Activated CD8-positive, alpha-beta memory T cell treated with anti-CD3 and anti-CD28 coated beads, Interleukin-2, amount 50 U/mL, for 4 hours (primary cell): ENCODE measurements around the gene RARB.

Experiments
- DNase-seq: peaks from one replicate; pipeline ENCODE4 v3.0.0-alpha.2; 2020

Gene RARB

DNA sequence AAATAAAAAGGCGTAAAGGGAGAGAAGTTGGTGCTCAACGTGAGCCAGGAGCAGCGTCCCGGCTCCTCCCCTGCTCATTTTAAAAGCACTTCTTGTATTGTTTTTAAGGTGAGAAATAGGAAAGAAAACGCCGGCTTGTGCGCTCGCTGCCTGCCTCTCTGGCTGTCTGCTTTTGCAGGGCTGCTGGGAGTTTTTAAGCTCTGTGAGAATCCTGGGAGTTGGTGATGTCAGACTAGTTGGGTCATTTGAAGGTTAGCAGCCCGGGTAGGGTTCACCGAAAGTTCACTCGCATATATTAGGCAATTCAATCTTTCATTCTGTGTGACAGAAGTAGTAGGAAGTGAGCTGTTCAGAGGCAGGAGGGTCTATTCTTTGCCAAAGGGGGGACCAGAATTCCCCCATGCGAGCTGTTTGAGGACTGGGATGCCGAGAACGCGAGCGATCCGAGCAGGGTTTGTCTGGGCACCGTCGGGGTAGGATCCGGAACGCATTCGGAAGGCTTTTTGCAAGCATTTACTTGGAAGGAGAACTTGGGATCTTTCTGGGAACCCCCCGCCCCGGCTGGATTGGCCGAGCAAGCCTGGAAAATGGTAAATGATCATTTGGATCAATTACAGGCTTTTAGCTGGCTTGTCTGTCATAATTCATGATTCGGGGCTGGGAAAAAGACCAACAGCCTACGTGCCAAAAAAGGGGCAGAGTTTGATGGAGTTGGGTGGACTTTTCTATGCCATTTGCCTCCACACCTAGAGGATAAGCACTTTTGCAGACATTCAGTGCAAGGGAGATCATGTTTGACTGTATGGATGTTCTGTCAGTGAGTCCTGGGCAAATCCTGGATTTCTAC is at the start of gene RARB:
RARB (plus strand) TSS at position 322 of the 847 bp plus-strand sequence; CDS start at position 791, 469 bp downstream.
- DNase-seq, result no peak

DNA sequence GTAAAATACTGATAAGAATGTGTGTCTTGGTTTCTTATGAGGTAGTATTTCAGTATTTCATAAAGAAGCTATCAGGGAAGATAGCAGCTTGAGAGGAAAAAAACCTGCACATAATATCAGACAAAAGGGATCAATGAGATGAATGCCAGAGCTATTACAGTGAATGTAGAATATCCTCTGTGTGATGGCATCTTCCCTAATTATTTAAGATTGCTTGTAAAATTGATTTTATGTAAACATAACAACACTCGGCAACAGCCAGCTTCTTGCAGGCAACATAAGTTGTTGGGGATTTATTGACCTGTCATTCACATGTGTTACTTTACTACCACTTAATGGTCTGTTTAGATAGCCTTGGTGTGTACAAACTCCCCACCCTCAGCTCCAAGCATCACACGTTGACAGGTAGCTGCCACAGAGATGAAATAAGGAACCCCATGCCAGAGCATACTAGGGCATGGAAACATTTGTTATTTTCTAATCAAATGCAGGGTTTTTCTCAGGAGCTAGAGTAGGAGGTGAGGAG is 49.2 kb upstream of the RARB start:
- no peak for DNase-seq

DNA sequence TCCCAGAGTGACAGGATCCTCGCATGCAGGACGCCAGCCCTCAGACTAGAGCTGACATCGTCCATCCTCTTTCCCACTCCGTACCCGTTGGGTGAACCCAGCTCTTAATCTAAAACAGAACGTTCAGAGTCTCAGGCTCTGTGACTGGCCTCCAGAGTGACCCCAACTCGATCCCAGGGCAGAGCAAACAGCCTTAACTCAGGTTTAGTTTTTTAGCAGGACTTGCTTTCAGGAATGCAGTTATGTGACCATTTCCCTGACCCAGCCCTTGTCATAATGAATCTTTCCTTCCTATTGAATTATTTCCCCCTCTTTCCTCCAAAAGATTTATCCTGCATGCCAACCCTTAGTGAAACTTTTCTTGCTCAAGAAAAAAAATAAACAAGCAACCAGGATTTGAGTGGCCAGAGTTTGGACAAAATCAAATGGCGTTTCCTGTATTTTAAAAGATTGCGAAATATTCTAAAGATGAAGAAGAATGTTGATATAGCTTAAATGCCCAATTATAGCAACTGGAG is 47.8 kb upstream of the RARB start:
- DNase-seq, result no peak

DNA sequence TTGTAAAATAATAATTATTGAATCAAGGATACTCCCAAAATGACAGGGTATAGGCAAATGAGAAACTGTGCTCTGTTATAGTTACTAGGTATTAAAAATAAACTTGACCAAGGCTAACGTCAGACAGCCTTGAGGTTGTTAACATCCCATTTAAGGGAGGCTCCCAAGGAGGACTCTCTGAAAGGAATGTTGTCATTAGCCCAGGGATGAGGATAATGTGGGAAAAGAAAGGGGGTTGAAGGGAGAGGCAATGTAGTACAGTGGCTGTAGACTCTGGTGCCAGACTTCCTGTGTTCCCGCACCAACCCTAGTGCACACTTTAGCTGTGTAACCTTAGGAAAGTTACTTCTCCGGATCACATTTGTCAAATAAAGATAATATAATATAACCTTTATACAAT is 47.0 kb upstream of the RARB start:
- DNase-seq, result no peak

DNA sequence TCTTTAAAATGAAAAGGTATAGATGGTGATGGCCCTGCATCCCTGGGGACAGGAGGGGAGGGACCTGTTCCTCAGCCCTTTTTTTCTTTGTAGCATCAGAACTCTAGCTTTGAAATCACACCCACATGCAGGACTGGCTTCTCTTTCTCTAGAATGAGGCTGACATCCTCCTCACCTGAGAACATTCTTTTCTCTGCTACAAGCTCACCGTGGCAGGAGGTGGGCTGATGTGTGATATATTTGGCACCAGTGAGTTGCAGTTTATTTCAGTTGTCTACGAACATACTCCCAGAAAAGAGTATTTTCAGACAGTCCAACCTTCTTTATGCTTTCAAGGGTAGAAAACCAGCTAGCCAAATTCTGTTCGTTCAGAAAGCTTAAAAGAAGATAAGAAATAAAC is 43.6 kb upstream of the RARB start:
- DNase-seq, result no peak

DNA sequence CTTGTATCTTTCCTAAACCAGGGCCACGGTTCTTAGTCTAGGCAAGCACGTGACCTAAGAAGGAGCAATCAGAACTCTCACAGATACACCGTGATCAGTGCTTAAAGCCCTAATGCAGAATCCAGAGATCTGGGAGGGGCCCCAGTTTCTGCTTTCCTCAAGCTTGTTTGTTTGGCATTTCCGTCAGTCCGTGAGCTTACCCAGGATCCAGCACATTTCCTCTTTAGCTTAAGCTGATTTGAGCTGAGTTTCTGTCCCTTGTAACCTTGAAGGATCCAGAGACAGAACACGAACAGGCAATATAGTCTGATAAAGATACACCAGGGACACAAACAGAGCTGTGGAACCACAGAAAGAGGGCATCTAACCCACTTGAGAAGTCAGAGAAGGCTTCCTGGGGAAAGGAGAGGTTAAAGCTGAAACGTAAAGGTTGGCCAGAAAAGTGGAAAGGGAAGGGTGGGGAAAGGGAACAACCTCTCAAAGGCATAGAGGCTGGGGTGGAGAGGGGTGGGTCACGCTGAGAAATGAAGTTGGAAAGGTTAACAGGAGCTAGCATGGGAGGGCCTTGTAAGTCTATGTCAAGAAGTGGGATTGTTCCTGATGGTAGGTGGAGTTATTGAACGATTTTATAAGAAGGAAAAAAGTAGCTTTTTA is 42.1 kb upstream of the RARB start:
- DNase-seq, result no peak

DNA sequence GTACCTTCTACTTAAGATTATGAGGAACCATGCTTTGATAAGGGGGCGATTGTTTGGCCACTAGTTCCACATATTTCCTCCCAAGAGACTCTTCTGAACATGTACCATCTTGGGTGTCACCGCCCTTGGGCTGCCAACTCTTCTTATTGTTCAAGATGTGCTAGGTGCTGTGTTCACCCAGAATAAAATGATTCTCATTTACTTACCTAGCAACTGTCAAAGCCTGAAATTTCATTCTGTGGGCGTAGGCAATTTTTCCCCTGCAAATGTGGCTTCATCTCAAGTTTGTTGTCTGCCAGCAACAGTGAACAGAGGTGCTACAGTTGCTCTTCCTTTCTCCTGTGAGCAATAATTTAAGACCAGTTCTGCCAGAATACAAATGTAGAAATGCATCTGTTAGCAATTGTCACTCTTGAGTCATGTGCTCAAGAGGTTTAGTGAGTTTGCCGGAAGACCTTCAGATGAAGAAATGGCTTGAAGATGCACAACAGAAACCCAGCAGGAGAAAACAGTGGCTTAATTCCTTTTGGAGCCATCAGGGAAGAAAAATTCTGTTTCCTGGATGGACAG is 41.3 kb upstream of the RARB start:
- DNase-seq, result no peak

DNA sequence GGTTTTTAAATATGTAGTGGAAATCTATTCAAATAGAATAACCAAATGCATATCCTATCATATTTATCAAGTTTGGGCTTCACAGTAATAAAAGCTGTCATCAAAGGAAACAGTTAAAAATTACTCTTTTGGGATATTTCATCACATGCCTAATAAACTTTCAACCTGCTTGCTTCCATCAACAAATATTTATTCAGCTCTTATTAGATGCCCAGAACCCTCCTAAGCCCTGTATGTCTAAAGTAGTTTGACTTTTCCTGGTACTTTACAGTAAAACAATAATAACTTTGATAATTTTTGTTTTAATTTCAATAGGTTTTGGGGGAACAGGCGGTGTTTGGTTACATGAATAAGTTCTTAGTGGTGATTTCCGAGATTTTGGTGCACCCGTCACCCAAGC is 37.5 kb upstream of the RARB start:
- no peak for DNase-seq

DNA sequence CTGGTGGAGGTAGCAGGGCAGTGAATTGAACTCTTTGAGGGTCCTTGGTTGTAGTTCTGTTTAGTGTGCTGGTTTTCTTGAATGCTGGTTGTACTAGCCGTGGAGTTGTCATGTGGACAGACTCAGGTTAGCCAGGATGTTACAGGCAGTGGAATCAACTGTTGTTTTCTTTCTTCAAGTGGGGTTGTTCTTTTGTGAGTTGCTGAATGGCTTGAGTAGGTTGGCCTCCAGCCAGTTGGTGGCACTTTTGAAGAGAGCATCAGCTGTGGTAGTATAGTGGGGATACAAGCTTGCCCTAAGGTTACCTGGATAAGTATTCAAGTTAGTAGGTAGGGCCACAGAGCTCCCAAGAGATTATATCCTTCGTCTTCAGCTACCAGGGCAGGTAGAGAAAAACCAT is 31.8 kb upstream of the RARB start:
- DNase-seq, result no peak

DNA sequence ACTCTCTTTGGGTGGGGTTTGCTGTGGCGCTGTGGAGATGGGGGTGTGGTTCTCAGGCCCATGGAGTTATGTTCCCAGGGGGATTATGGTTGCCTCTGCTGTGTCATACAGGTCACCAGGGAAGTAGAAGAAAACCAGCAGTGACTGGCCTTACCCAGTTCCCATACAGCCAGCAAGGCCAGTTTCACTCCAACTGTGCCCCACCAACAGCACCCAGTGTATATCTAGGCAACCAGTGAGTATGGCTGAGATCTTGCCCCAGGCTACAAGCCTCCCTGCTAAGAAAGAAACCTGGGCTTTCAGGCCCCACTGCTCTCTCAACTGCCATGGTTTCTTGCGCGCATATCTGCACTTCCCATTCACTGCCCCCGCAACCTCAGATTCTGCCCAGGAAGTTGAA is 31.4 kb upstream of the RARB start:
- no peak for DNase-seq

DNA sequence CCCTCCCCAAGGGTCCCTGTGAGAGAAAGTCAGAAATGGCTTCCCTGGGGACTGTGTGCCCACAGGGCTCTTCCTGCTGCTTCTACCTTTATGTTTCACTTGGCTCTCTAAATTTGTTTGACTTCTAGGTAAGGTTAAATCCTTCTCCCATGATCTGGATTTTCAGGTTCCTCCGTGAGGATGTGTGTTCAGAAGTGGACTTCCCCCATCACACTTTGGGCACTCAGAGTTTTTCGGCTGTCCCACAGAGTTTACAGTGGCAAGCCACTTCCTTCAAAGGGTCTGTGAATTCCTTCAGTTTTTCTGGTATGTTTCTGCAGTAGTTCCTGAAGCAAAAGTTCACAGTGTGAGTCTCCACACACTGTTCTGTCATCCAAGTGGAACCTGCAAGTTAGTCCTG is 30.9 kb upstream of the RARB start:
- DNase-seq, result no peak

DNA sequence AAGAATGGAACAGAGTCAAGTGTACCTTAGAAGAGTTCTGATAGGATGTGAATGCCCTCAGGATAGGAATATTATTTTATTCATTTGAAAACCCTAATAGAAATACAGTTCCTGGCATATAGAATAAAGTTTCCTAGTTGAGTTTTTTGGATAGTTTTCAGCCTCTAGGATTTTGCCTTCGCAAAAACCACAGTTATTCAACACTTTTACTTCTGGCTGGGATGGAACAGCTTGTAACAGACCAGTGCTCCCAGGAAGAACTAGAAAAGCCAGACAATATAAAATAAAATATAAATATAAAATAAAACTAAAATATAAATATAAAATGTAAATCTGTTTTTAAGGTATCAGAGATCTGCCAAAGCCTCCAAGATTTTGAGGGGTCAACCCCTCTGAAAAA is 27.5 kb upstream of the RARB start:
- no peak for DNase-seq

DNA sequence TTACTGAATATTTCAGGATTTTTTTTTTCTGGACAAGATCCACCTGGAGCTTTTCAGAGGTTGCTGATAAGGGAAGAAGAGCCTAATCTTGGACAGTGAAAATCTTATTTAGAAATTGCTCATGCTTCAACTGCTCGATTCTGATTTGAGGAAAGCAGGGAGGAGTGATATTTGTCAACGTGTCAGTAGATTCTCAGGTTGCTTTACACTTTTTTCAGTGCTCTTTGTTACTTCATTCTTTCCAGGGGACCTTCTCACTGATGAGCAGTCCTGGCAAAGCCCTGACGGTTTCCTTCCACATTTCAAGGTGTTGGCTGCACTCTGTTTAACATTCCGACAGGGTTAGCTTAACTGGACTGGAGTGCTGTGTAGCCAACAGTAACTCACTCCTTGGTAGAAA is 24.1 kb upstream of the RARB start:
- no peak for DNase-seq

DNA sequence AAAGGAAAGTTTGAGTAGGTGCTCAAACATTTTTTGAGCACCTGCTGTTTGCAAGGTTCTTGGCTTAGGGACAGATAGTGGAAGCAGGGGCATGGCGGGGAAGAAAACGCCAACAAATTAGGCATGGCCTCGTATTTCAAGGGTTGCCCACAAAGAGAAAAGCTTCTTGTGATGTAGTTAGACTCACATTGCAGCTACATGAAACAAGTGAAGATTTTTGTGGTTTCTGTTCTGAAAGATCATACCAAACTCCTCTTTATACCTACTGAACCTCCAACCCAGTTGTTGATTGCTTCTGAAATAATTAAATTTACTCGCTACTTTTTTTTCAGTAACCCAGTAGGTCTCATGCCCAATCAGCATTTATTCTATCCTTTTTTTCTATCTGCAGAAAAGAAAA is 23.5 kb upstream of the RARB start:
- DNase-seq, result no peak

DNA sequence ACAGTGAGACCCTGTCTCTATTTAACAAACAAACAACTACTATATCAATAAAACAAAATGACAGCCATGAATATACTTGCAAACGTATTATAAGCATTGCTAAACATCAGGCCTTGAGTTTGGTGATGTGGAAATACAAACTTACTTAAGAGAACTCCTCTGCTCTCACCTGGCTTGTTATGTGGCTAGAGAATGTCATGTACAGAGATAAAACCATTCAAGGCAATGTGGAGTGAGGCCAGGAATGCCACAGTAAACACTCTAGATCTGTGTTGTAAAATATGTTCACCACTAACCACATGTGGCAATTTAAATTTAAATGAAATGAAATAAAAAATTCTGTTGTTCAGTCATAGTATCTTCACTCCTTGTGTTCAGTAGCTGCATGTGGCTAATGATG is 22.7 kb upstream of the RARB start:
- DNase-seq, result no peak

DNA sequence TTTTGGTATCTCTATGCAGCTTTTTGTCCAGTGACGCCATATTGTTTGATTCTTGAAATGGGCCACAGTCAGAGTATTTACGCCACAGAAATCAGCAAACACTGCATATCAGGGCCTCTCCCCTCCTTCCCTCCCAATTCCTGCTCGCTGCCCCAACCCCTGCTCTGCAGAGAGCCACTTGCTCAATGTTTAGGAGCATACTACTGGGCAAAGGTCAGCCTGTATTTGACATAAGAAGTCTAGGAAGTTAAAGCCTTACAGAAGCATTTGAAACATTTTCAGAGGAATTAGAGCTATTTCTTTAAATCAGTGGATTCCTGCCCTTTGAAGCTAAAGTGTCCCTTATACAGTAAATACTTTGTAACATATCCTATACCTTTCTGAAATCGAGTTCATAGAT is 17.4 kb upstream of the RARB start:
- no peak for DNase-seq

DNA sequence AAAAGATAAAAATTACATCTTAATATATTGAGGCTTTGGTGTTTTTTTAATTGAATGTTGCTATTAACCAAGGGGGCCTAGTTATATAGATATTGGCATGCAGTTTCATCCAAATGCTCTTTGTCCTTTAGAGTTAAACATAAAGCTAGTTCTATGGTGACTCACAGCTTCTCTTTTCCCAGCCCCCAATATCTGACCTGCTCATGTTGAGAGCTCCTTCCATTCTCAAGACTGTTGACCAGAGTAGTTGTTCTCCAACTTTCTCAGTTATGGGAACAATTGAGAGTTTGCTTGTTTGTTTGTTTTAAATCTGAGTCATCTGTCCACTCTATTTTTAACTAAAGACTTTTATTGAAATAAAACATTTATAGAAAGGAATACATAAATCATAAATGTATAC is 15.8 kb upstream of the RARB start:
- DNase-seq, result no peak

DNA sequence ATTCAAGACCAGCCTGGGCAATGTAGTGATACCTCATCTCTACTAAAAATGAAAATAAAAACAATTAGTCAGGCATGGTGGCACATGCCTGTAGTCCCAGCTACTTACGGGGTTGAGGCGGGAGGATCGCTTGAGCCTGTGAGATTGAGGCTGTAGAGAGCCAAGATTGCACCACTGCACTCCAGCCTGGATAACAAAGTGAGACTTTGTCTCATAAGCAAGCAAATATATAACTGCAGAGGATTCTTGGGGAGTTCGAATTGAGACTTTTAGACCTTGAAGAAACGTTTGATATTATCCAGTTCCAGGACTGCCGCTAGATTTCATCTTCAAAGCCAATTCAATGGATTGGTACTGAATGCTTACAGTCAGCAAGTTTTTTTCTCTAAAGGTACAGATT is 11.9 kb upstream of the RARB start:
- no peak for DNase-seq

DNA sequence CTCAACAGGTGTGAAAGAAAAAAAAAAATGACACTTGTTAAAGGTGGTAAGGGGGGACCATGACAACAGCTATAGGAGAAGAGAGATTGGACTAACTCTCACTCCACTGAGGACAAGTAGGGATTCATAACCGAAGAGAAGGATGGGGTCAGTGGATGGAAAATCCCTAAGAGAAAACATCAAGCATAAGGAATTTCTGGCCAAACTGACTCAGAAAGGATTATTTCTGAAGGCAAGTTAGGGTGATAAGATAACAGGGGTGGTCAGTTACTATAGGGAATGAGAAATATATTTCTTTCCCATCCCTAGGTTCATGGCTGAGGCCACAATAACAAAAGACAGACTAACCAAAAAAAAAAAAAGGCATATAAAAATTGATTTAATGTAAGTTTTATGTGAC is 9.5 kb upstream of the RARB start:
- DNase-seq, result no peak

DNA sequence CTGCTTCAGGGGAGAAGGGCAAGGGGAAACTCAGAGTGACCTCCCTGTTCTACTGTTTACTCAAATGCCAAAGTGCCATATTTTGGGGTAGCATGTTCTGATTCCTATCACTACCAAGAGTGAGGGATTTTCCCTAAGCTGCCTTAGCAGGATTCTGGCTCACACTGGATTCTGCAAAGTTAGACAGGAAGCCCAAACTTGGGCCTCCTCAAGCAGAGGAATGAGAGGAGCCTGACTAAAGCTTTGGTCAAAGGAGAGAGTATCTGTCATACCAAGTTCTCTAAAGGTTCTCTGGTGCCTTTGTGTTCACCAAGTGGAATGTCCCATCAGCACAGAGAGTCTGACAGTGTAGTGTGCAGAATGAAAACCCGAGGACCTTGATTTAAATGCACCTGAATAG is 8.8 kb upstream of the RARB start:
- no peak for DNase-seq

DNA sequence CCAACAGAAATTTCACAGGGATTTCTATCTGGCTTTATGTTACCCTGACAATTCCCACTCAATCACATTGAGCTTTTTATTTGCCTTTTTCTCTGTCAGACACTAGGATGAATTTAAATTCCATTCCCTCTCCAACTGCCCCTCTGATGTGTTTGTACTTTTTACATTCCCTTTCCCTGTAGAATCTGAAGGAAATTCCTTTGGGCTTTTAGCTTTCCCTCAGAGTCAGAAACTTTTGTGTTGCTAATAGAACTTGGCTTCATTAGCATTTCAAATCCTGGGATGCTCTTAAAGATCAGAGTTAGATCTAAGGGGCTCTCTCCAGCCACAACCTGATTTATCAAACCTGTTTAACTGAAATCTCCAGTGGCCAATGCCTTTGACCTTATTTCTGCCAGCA is 7.9 kb upstream of the RARB start:
- DNase-seq, result no peak

DNA sequence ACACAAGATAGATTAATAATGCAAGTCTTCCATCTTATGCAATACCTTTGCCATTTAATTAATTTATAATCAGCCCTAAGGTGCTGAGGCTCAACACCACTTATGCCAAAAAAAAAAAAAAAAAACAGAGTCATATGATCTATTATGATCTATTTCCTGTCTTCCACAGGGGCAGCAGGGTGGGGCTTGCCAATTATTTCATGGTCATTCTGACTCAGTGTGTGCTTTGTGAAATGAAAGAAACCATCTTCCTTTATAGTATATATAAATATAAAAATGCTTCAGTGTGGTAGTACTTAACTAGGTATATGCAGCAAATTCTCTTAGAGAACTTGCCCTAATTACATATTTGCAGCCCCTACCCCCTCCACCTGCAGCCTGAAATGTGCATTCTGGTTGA is 7.2 kb upstream of the RARB start:
- DNase-seq, result no peak

DNA sequence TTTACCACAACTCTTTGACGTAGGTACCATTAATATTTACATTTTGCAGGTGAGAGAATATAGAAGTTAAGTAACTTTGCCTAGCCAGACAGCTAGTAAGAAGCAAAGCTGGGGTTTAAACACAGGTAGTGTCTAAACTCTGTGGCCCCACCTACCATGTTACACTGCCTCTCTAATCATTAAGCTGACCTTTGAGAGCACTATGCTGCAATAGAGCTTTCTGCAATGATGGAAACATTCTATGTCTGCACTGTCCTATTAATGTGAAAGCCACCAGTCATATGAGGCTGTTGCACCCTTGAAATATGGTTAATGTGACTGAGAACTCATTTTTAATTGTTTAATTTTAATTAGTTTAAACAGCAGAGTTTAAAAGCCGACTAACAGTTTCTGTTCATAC is 6.3 kb upstream of the RARB start:
- no peak for DNase-seq
